GM23338 (cell line): ENCODE measurements around the gene SEZ6L. TPM values are rescaled to one million over a fixed set of nuclear protein-coding genes. Genes with fewer than 3 reads are reported as not detected.
A peak's percentile ranks its signal among the peaks of the same experiment; 100 is the strongest.

Source experiments
- ATAC-seq: fragments of 200-7000 bp; cut with Tn5 transposase; 3 replicates; pipeline ENCODE4 v1.9.1; 2020
- DNase-seq: peaks from one replicate; pipeline ENCODE4 v3.0.0-alpha.2; 2015; ENCODE audit warnings: low spot score
- H2AFZ ChIP-seq: fragments of 200-600 bp; sonication (generic); 2 replicates; pipeline ENCODE4 v1.8.0; 2016; ENCODE audit warnings: antibody characterized with exemption, mild to moderate bottlenecking, moderate library complexity
- H3F3A ChIP-seq: fragments of 200-600 bp; sonication (generic); replicated peaks from 2 replicates; pipeline ENCODE4 v1.8.0; 2017; ENCODE audit warnings: antibody characterized with exemption, mixed run types, low read depth
- H3K27ac ChIP-seq: fragments of 200-600 bp; sonication (generic); 2 replicates; pipeline ENCODE4 v1.6.1; 2016; ENCODE audit warnings: low read depth
- H3K27me3 ChIP-seq: fragments of 200-600 bp; sonication (generic); 2 replicates; pipeline ENCODE4 v1.8.0; 2016; ENCODE audit warnings: mild to moderate bottlenecking, mixed run types, moderate library complexity; ENCODE audit not compliant: insufficient read depth
- H3K36me3 ChIP-seq: fragments of 200-600 bp; sonication (generic); 2 replicates; pipeline ENCODE4 v1.8.0; 2016; ENCODE audit warnings: mild to moderate bottlenecking; ENCODE audit not compliant: insufficient read depth
- H3K4me1 ChIP-seq: fragments of 200-600 bp; sonication (generic); 2 replicates; pipeline ENCODE4 v1.8.0; 2016; ENCODE audit warnings: mild to moderate bottlenecking, moderate library complexity; ENCODE audit not compliant: insufficient read depth
- H3K4me2 ChIP-seq: fragments of 200-600 bp; sonication (generic); 2 replicates; pipeline ENCODE4 v1.7.1; 2017; ENCODE audit warnings: mixed run types
- H3K4me3 ChIP-seq: fragments of 200-600 bp; sonication (generic); 2 replicates; pipeline ENCODE4 v1.6.1; 2016; ENCODE audit warnings: mixed run types
- H3K79me2 ChIP-seq: fragments of 200-600 bp; sonication (generic); replicated peaks from 2 replicates; pipeline ENCODE4 v1.8.0; 2017; ENCODE audit warnings: mild to moderate bottlenecking; ENCODE audit not compliant: insufficient read depth
- H3K9me2 ChIP-seq: fragments of 200-600 bp; sonication (generic); 2 replicates; pipeline ENCODE4 v1.8.0; 2017; ENCODE audit not compliant: insufficient read depth
- H4K20me1 ChIP-seq: fragments of 200-600 bp; sonication (generic); replicated peaks from 2 replicates; pipeline ENCODE4 v1.8.0; 2017; ENCODE audit warnings: mild to moderate bottlenecking; ENCODE audit not compliant: insufficient read depth
- H3K27ac Mint-ChIP-seq: 2 replicates; pipeline ENCODE4 v1.8.0; 2020; ENCODE audit warnings: inconsistent platforms, mild to moderate bottlenecking, moderate library complexity, mixed read lengths
- H3K27me3 Mint-ChIP-seq: 3 replicates; pipeline ENCODE4 v1.8.0; 2022; ENCODE audit warnings: low read depth, mild to moderate bottlenecking, moderate library complexity, mixed read lengths, inconsistent platforms; ENCODE audit not compliant: insufficient read depth, poor library complexity
- H3K36me3 Mint-ChIP-seq: 3 replicates; pipeline ENCODE4 v1.8.0; 2021; ENCODE audit warnings: low read depth, mild to moderate bottlenecking, inconsistent platforms, moderate library complexity, mixed read lengths
- H3K4me1 Mint-ChIP-seq: 3 replicates; pipeline ENCODE4 v1.8.0; 2020; ENCODE audit warnings: mild to moderate bottlenecking, inconsistent platforms, mixed read lengths
- H3K4me3 Mint-ChIP-seq: 3 replicates; pipeline ENCODE4 v1.8.0; 2021; ENCODE audit warnings: moderate library complexity, mild to moderate bottlenecking, inconsistent platforms, mixed read lengths
- H3K9me3 Mint-ChIP-seq: 3 replicates; pipeline ENCODE4 v1.8.0; 2020; ENCODE audit warnings: moderate library complexity, mild to moderate bottlenecking, inconsistent platforms, mixed read lengths
- CREB1 ChIP-seq: fragments of 250-450 bp; sonication (Bioruptor Pico); IDR thresholded peaks from 2 replicates; pipeline ENCODE4 v1.5.0; 2020; ENCODE audit warnings: low read depth, mild to moderate bottlenecking, moderate library complexity
- EZH2 ChIP-seq: fragments of 200-600 bp; sonication (generic); IDR thresholded peaks from one replicate; pipeline ENCODE4 v1.8.0; 2017; ENCODE audit warnings: antibody characterized with exemption, mild to moderate bottlenecking, low read depth; ENCODE audit not compliant: unreplicated experiment
- NANOG ChIP-seq: IDR thresholded peaks from 2 replicates; pipeline ENCODE4 v1.6.1; 2016; ENCODE audit warnings: antibody characterized with exemption, borderline replicate concordance
- POLR2AphosphoS5 ChIP-seq: IDR thresholded peaks from 2 replicates; pipeline ENCODE4 v1.6.1; 2016; ENCODE audit warnings: antibody characterized with exemption, low read depth
- STAT1 ChIP-seq: IDR thresholded peaks from one replicate; pipeline ENCODE4 v1.6.1; 2016; ENCODE audit warnings: antibody characterized with exemption; ENCODE audit not compliant: unreplicated experiment
- ZNF114 ChIP-seq: fragments of 250-450 bp; sonication (Bioruptor Pico); IDR thresholded peaks from 2 replicates; pipeline ENCODE4 v1.5.0; 2020; ENCODE audit warnings: mild to moderate bottlenecking, moderate library complexity
- ZNF331 ChIP-seq: fragments of 250-450 bp; sonication (Bioruptor Pico); IDR thresholded peaks from 2 replicates; pipeline ENCODE4 v1.5.0; 2020; ENCODE audit warnings: low read depth, mild to moderate bottlenecking, moderate library complexity
- polyA plus RNA-seq: library from polyadenylated mRNA; unstranded; fragments of >200 nt; fragmentation: Nextera tagmentation; extraction: Ambion mirVana; gene quantifications from 2 replicates; pipeline ENCODE4 v1.2.1, GENCODE V29; 2016
- total RNA-seq: library from RNA; depleted of rRNA; stranded (reverse); fragments of >200 nt; shearing (Covaris generic); gene quantifications from 2 replicates; pipeline ENCODE4 v1.2.3, GENCODE V29; 2014
- TF ChIP-seq, protein P1 (sequence below): IDR thresholded peaks from one replicate; pipeline ENCODE4 v1.6.1; 2018; ENCODE audit warnings: antibody characterized with exemption; ENCODE audit not compliant: unreplicated experiment
- TF ChIP-seq, protein P2 (sequence below), 2 experiments: fragments of 200-600 bp in 1 of 2; sonication (generic) in 1 of 2; conservative IDR thresholded peaks; 2 replicates each; pipeline versions ENCODE4 v1.5.1 to v1.6.1; 2016 to 2017; ENCODE audit warnings: antibody characterized with exemption in 2 of 2, low read depth in 2 of 2, mild to moderate bottlenecking in 2 of 2, moderate library complexity in 1 of 2
- TF ChIP-seq, protein P3 (sequence below): IDR thresholded peaks from 2 replicates; pipeline ENCODE4 v1.6.1; 2016; ENCODE audit warnings: antibody characterized with exemption
- TF ChIP-seq, protein P4 (sequence below): fragments of 250-450 bp; sonication (Bioruptor Pico); IDR thresholded peaks from 2 replicates; pipeline ENCODE4 v1.5.0; 2020; ENCODE audit warnings: mild to moderate bottlenecking, moderate library complexity

The SEZ6L gene
- total and polyA plus RNA-seq, 2 experiments from 2014 or later, result 0.13 to 0.24 TPM

DNA sequence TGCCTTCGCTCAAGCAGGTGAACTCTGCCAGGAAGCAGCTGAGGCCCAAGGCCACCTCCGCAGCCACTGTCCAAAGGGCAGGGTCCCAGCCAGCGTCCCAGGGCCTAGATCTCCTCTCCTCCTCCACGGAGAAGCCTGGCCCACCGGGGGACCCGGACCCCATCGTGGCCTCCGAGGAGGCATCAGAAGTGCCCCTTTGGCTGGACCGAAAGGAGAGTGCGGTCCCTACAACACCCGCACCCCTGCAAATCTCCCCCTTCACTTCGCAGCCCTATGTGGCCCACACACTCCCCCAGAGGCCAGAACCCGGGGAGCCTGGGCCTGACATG is 123.4 kb downstream of the SEZ6L start (continued):
- TF ChIP-seq, protein P1, sequence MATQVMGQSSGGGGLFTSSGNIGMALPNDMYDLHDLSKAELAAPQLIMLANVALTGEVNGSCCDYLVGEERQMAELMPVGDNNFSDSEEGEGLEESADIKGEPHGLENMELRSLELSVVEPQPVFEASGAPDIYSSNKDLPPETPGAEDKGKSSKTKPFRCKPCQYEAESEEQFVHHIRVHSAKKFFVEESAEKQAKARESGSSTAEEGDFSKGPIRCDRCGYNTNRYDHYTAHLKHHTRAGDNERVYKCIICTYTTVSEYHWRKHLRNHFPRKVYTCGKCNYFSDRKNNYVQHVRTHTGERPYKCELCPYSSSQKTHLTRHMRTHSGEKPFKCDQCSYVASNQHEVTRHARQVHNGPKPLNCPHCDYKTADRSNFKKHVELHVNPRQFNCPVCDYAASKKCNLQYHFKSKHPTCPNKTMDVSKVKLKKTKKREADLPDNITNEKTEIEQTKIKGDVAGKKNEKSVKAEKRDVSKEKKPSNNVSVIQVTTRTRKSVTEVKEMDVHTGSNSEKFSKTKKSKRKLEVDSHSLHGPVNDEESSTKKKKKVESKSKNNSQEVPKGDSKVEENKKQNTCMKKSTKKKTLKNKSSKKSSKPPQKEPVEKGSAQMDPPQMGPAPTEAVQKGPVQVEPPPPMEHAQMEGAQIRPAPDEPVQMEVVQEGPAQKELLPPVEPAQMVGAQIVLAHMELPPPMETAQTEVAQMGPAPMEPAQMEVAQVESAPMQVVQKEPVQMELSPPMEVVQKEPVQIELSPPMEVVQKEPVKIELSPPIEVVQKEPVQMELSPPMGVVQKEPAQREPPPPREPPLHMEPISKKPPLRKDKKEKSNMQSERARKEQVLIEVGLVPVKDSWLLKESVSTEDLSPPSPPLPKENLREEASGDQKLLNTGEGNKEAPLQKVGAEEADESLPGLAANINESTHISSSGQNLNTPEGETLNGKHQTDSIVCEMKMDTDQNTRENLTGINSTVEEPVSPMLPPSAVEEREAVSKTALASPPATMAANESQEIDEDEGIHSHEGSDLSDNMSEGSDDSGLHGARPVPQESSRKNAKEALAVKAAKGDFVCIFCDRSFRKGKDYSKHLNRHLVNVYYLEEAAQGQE, result no peak
- TF ChIP-seq ZNF114 (CRISPR knock-in tag), result no peak
- TF ChIP-seq NANOG, result no peak
- no peak for TF ChIP-seq CREB1 (CRISPR knock-in tag)
- TF ChIP-seq, protein P2, sequence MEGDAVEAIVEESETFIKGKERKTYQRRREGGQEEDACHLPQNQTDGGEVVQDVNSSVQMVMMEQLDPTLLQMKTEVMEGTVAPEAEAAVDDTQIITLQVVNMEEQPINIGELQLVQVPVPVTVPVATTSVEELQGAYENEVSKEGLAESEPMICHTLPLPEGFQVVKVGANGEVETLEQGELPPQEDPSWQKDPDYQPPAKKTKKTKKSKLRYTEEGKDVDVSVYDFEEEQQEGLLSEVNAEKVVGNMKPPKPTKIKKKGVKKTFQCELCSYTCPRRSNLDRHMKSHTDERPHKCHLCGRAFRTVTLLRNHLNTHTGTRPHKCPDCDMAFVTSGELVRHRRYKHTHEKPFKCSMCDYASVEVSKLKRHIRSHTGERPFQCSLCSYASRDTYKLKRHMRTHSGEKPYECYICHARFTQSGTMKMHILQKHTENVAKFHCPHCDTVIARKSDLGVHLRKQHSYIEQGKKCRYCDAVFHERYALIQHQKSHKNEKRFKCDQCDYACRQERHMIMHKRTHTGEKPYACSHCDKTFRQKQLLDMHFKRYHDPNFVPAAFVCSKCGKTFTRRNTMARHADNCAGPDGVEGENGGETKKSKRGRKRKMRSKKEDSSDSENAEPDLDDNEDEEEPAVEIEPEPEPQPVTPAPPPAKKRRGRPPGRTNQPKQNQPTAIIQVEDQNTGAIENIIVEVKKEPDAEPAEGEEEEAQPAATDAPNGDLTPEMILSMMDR (conservative IDR thresholded peaks at IDR 0.05; ENCODE audit: low read depth in 2 of 2), result no peak

DNA sequence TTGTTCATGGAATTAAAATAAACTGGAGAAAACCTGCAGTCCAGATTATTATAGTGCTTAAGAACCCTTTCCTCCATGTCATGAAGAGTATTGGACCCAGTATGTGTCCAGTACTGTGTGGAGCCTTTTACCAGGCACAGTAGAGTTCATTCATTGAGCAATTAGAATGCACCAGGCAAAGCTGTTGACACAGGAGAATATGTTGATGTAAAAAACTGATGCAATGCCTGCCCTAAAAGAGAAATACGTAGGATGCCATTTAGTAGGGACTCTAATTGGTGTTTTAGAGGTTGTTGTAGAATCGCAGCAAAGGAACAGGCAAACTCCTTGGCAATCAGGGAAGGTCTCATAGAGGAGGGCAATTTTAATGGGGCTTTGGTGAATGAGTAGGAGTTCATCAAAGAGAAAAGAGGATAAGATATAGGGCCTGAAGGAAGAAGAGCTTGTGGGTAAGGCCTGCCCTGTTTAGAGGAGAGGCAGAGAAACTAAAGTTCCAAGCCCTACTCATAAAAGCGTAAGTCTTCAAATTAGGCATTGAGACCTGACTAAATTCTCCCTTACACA is 126.4 kb downstream of the SEZ6L start:
- H3K9me2 ChIP-seq, result peaks cover 11% of the 10 kb centered on the region
- H3F3A ChIP-seq, result no peaks in the 10 kb centered on the region
- peak overlapping the region; percentile 49 for H3K27ac Mint-ChIP-seq
- H3K4me2 ChIP-seq, result no peak overlapping the region
- H3K9me3 Mint-ChIP-seq, result no peaks in the 10 kb centered on the region
- H3K27me3 ChIP-seq, result no peaks in the 10 kb centered on the region
- H3K4me1 Mint-ChIP-seq, result peaks cover 26% of the 10 kb centered on the region
- H3K79me2 ChIP-seq, result no peaks in the 10 kb centered on the region
- no peak for ATAC-seq
- peaks cover 13% of the 10 kb centered on the region for H3K4me1 ChIP-seq
- no peak overlapping the region for H3K4me3 ChIP-seq
- H4K20me1 ChIP-seq, result no peaks in the 10 kb centered on the region
- no peak overlapping the region for H3K27ac ChIP-seq
- H3K27me3 Mint-ChIP-seq, result peaks cover 5% of the 10 kb centered on the region
- H2AFZ ChIP-seq, result peak overlapping the region; percentile 65; the same call in 1 of the 2 replicates
- H3K4me3 Mint-ChIP-seq, result no peak overlapping the region
- no peaks in the 10 kb centered on the region for H3K36me3 Mint-ChIP-seq
- H3K36me3 ChIP-seq, result no peaks in the 10 kb centered on the region
- no peak for DNase-seq
- TF ChIP-seq EZH2 (no peak), STAT1 (no peak), POLR2AphosphoS5 (no peak), ZNF331 (CRISPR knock-in tag) (no peak), CREB1 (CRISPR knock-in tag) (no peak)
- TF ChIP-seq, protein P3, sequence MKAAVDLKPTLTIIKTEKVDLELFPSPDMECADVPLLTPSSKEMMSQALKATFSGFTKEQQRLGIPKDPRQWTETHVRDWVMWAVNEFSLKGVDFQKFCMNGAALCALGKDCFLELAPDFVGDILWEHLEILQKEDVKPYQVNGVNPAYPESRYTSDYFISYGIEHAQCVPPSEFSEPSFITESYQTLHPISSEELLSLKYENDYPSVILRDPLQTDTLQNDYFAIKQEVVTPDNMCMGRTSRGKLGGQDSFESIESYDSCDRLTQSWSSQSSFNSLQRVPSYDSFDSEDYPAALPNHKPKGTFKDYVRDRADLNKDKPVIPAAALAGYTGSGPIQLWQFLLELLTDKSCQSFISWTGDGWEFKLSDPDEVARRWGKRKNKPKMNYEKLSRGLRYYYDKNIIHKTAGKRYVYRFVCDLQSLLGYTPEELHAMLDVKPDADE, result no peak
- TF ChIP-seq, protein P4, sequence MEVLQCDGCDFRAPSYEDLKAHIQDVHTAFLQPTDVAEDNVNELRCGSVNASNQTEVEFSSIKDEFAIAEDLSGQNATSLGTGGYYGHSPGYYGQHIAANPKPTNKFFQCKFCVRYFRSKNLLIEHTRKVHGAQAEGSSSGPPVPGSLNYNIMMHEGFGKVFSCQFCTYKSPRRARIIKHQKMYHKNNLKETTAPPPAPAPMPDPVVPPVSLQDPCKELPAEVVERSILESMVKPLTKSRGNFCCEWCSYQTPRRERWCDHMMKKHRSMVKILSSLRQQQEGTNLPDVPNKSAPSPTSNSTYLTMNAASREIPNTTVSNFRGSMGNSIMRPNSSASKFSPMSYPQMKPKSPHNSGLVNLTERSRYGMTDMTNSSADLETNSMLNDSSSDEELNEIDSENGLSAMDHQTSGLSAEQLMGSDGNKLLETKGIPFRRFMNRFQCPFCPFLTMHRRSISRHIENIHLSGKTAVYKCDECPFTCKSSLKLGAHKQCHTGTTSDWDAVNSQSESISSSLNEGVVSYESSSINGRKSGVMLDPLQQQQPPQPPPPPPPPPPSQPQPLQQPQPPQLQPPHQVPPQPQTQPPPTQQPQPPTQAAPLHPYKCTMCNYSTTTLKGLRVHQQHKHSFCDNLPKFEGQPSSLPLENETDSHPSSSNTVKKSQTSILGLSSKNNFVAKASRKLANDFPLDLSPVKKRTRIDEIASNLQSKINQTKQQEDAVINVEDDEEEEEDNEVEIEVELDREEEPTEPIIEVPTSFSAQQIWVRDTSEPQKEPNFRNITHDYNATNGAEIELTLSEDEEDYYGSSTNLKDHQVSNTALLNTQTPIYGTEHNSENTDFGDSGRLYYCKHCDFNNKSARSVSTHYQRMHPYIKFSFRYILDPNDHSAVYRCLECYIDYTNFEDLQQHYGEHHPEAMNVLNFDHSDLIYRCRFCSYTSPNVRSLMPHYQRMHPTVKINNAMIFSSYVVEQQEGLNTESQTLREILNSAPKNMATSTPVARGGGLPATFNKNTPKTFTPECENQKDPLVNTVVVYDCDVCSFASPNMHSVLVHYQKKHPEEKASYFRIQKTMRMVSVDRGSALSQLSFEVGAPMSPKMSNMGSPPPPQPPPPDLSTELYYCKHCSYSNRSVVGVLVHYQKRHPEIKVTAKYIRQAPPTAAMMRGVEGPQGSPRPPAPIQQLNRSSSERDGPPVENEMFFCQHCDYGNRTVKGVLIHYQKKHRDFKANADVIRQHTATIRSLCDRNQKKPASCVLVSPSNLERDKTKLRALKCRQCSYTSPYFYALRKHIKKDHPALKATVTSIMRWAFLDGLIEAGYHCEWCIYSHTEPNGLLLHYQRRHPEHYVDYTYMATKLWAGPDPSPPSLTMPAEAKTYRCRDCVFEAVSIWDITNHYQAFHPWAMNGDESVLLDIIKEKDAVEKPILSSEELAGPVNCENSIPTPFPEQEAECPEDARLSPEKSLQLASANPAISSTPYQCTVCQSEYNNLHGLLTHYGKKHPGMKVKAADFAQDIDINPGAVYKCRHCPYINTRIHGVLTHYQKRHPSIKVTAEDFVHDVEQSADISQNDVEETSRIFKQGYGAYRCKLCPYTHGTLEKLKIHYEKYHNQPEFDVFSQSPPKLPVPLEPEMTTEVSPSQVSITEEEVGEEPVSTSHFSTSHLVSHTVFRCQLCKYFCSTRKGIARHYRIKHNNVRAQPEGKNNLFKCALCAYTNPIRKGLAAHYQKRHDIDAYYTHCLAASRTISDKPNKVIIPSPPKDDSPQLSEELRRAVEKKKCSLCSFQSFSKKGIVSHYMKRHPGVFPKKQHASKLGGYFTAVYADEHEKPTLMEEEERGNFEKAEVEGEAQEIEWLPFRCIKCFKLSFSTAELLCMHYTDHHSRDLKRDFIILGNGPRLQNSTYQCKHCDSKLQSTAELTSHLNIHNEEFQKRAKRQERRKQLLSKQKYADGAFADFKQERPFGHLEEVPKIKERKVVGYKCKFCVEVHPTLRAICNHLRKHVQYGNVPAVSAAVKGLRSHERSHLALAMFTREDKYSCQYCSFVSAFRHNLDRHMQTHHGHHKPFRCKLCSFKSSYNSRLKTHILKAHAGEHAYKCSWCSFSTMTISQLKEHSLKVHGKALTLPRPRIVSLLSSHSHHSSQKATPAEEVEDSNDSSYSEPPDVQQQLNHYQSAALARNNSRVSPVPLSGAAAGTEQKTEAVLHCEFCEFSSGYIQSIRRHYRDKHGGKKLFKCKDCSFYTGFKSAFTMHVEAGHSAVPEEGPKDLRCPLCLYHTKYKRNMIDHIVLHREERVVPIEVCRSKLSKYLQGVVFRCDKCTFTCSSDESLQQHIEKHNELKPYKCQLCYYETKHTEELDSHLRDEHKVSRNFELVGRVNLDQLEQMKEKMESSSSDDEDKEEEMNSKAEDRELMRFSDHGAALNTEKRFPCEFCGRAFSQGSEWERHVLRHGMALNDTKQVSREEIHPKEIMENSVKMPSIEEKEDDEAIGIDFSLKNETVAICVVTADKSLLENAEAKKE (CRISPR knock-in tag), result no peak
